GM19395 (cell line): ENCODE data around the gene ANGPT4.
A peak's percentile ranks its signal among the peaks of the same experiment; 100 is the strongest.

Experiments used
- ATAC-seq: cut with Tn5 transposase; IDR thresholded peaks from one replicate; pipeline ENCODE4 v1.9.1; 2021; ENCODE audit warnings: mild to moderate bottlenecking, moderate library complexity; ENCODE audit not compliant: unreplicated experiment

Gene ANGPT4

GRCh38 chr20:845941-846893 is 69.9 kb downstream of the ANGPT4 start:
- no peak for ATAC-seq

GRCh38 chr20:845226-845868 is 70.8 kb downstream of the ANGPT4 start:
- no peak for ATAC-seq

GRCh38 chr20:844473-845225 is 71.5 kb downstream of the ANGPT4 start:
- peak; percentile 94 for ATAC-seq

GRCh38 chr20:843912-844311 is 72.2 kb downstream of the ANGPT4 start:
- ATAC-seq: no peak

GRCh38 chr20:842547-842940 is 73.6 kb downstream of the ANGPT4 start:
- ATAC-seq: no peak

GRCh38 chr20:841568-842546 is 74.3 kb downstream of the ANGPT4 start:
- ATAC-seq: no peak

- no peak for ATAC-seq
These were observed 75.1 kb downstream of the ANGPT4 start for GRCh38 chr20:840858-841567.

- no peak for ATAC-seq
These were observed 75.7 kb downstream of the ANGPT4 start for GRCh38 chr20:840503-840857.

- no peak for ATAC-seq
These were observed 76.5 kb downstream of the ANGPT4 start for GRCh38 chr20:839626-840025.

- no peak for ATAC-seq
These were observed 77.1 kb downstream of the ANGPT4 start for GRCh38 chr20:839015-839414.

GRCh38 chr20:836190-836589 is 79.9 kb downstream of the ANGPT4 start:
- ATAC-seq: no peak

GRCh38 chr20:835608-836045 is 80.5 kb downstream of the ANGPT4 start:
- no peak for ATAC-seq

GRCh38 chr20:834151-834746 is 81.9 kb downstream of the ANGPT4 start:
- no peak for ATAC-seq

- ATAC-seq: peak; percentile 97
These were observed 82.5 kb downstream of the ANGPT4 start, which contains the start of gene FAM110A for GRCh38 chr20:833450-834150. Gene FAM110A, plus strand, starts transcription at chr20:833715. Its CDS starts 11,090 bp downstream, at chr20:844805.

GRCh38 chr20:833121-833449 is 83.0 kb downstream of the ANGPT4 start:
- peak; percentile 36 for ATAC-seq

GRCh38 chr20:831956-832355 is 84.2 kb downstream of the ANGPT4 start:
- no peak for ATAC-seq

- no peak for ATAC-seq
These were observed 84.9 kb downstream of the ANGPT4 start for GRCh38 chr20:831251-831650.

- no peak for ATAC-seq
These were observed 86.1 kb downstream of the ANGPT4 start for GRCh38 chr20:830011-830521.
